ENCODE results near the gene FBXL15.

GRCh38 chr10:102434394-102435132 is 13.9 kb downstream of the FBXL15 start:
- TF ChIP-seq CTCF (IDR thresholded peaks at IDR 0.05): no peak
- no peak for TF ChIP-seq EZH2 (IDR thresholded peaks at IDR 0.05; ENCODE audit: borderline replicate concordance, insufficient read depth, low read depth, low read length, poor library complexity, severe bottlenecking)

All from B cell (primary cell).